Measurements from ENCODE around the gene RPAP2. TPM values are rescaled to one million over a fixed set of nuclear protein-coding genes. Genes with fewer than 3 reads are reported as not detected.
"Not testable (repeated sequence)": the region's sequence is repeated elsewhere in the genome, so short reads cannot be mapped to it uniquely, and the experiment has no call there.

Gene RPAP2
- total RNA-seq, 1 experiment from 2014 or later = 19.8 TPM

- Mint-ChIP-seq H3K4me3 (no peak overlapping the region), H3K4me1 (no peaks in the 10 kb centered on the region), H3K36me3 (peaks cover 27% of the 10 kb centered on the region), H3K27me3 (ENCODE audit: low read depth) (no peaks in the 10 kb centered on the region), H3K27ac (no peak overlapping the region), H3K9me3 (peaks cover 13% of the 10 kb centered on the region)
- ChIA-PET CTCF (no interaction called here), POLR2A (no interaction called here)
- TF ChIP-seq SMAD3 (CRISPR knock-in tag; IDR thresholded peaks at IDR 0.05; ENCODE audit: borderline replicate concordance) (no peak), IRF2 (CRISPR knock-in tag; IDR thresholded peaks at IDR 0.05; ENCODE audit: borderline replicate concordance, low read depth) (no peak), TCF7 (CRISPR knock-in tag; IDR thresholded peaks at IDR 0.05; ENCODE audit: low read depth) (no peak), RORB (CRISPR knock-in tag; IDR thresholded peaks at IDR 0.05) (no peak), ZMAT4 (CRISPR knock-in tag; IDR thresholded peaks at IDR 0.05) (no peak), E2F4 (CRISPR knock-in tag; IDR thresholded peaks at IDR 0.05; ENCODE audit: borderline replicate concordance, low read depth) (no peak), IRF1 (CRISPR knock-in tag; IDR thresholded peaks at IDR 0.05) (no peak), NR3C1 (CRISPR knock-in tag; conservative IDR thresholded peaks at IDR 0.05; ENCODE audit: low read depth) (no peak), ZNF121 (CRISPR knock-in tag; IDR thresholded peaks at IDR 0.05) (no peak), MYBL2 (CRISPR knock-in tag; IDR thresholded peaks at IDR 0.05) (no peak), CBFB (CRISPR knock-in tag; IDR thresholded peaks at IDR 0.05; ENCODE audit: low read depth) (no peak), NFYB (CRISPR knock-in tag; conservative IDR thresholded peaks at IDR 0.05; ENCODE audit: low read depth) (no peak), ATF1 (CRISPR knock-in tag; IDR thresholded peaks at IDR 0.05) (no peak)
- TF ChIP-seq, protein P1, sequence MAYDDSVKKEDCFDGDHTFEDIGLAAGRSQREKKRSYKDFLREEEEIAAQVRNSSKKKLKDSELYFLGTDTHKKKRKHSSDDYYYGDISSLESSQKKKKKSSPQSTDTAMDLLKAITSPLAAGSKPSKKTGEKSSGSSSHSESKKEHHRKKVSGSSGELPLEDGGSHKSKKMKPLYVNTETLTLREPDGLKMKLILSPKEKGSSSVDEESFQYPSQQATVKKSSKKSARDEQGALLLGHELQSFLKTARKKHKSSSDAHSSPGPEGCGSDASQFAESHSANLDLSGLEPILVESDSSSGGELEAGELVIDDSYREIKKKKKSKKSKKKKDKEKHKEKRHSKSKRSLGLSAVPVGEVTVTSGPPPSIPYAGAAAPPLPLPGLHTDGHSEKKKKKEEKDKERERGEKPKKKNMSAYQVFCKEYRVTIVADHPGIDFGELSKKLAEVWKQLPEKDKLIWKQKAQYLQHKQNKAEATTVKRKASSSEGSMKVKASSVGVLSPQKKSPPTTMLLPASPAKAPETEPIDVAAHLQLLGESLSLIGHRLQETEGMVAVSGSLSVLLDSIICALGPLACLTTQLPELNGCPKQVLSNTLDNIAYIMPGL (CRISPR knock-in tag; IDR thresholded peaks at IDR 0.05) = no peak
- TF ChIP-seq, protein P2, sequence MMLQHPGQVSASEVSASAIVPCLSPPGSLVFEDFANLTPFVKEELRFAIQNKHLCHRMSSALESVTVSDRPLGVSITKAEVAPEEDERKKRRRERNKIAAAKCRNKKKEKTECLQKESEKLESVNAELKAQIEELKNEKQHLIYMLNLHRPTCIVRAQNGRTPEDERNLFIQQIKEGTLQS (CRISPR knock-in tag; conservative IDR thresholded peaks at IDR 0.05) = no peak
- TF ChIP-seq, protein P3, sequence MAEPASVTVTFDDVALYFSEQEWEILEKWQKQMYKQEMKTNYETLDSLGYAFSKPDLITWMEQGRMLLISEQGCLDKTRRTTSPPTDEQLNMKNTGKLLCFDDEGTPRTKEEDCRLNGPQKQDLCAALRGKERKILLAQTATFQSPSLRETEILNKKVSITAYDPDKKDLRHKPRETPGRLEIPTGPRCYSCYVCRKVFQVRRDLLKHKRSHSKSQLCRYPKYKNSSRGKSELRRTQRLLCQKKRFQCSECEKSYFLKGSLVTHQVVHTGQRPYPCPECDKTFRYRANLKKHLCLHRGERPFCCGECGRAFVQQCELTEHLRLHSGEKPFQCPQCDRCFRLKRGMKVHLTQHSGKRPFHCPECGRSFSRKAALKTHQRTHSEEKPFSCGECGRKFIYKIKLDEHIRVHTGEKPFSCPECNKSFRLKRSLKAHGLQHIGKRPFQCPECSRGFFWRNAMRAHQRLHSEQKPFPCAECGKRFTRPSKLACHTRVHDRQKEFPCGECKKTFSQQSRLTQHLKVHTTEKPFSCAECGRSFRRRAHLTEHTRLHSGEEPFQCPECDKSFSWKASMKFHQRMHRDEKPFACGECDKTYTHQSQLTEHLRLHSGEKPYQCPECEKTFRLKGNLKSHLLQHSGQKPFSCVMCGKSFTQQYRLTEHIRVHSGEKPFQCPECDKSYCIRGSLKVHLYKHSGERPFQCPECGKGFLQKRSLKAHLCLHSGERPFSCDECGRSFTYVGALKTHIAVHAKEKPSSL (CRISPR knock-in tag; conservative IDR thresholded peaks at IDR 0.05) = no peak
- TF ChIP-seq, protein P4, sequence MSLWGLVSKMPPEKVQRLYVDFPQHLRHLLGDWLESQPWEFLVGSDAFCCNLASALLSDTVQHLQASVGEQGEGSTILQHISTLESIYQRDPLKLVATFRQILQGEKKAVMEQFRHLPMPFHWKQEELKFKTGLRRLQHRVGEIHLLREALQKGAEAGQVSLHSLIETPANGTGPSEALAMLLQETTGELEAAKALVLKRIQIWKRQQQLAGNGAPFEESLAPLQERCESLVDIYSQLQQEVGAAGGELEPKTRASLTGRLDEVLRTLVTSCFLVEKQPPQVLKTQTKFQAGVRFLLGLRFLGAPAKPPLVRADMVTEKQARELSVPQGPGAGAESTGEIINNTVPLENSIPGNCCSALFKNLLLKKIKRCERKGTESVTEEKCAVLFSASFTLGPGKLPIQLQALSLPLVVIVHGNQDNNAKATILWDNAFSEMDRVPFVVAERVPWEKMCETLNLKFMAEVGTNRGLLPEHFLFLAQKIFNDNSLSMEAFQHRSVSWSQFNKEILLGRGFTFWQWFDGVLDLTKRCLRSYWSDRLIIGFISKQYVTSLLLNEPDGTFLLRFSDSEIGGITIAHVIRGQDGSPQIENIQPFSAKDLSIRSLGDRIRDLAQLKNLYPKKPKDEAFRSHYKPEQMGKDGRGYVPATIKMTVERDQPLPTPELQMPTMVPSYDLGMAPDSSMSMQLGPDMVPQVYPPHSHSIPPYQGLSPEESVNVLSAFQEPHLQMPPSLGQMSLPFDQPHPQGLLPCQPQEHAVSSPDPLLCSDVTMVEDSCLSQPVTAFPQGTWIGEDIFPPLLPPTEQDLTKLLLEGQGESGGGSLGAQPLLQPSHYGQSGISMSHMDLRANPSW (CRISPR knock-in tag; conservative IDR thresholded peaks at IDR 0.05; ENCODE audit: low read depth) = no peak
- ATAC-seq (no peak), DNase-seq (ENCODE audit: low spot score) (no peak)
These were observed 82.0 kb downstream of the RPAP2 start for GRCh38 chr1:92380867-92381266.

DNA sequence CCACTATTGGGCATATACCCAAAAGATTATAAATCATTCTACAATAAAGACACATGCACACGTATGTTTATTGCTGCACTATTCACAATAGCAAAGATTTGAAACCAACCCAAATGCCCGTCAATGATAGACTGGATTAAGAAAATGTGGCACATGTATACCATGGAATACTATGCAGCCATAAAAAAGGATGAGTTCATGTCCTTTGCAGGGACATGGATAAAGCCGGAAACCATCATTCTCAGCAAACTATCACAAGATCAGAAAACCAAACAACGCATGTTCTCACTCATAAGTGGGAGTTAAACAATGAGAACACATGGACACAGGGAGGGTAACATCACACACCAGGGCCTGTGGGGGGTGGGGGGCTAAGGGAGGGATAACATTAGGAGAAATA lies 95.1 kb downstream of the RPAP2 start:
- H3K36me3 Mint-ChIP-seq = peaks cover 58% of the 10 kb centered on the region
- H3K4me3 Mint-ChIP-seq; ATAC-seq; H3K4me1 Mint-ChIP-seq; H3K27ac Mint-ChIP-seq; DNase-seq (ENCODE audit: low spot score); POLR2A ChIA-PET; CTCF ChIA-PET: not testable (repeated sequence)
- peaks cover 67% of the 10 kb centered on the region for H3K9me3 Mint-ChIP-seq
- H3K27me3 Mint-ChIP-seq (ENCODE audit: low read depth) = peaks cover 53% of the 10 kb centered on the region

Measured in WTC11 (cell line).